Neural crest cell (in vitro differentiated cells): ENCODE measurements around the gene TEPSIN. TPM values are rescaled to one million over a fixed set of nuclear protein-coding genes. Genes with fewer than 3 reads are reported as not detected.

Experiments
- DNase-seq: peaks from one replicate; pipeline ENCODE4 v3.0.0; 2021; ENCODE audit warnings: low read depth, mixed read lengths, low spot score
- H3K27ac Mint-ChIP-seq: one replicate; pipeline ENCODE4 v1.8.0; 2021; ENCODE audit warnings: mild to moderate bottlenecking, mixed read lengths; ENCODE audit not compliant: unreplicated experiment
- H3K27me3 Mint-ChIP-seq: 2 replicates; pipeline ENCODE4 v1.8.0; 2021; ENCODE audit warnings: low read depth, mild to moderate bottlenecking, mixed read lengths
- H3K36me3 Mint-ChIP-seq: 2 replicates; pipeline ENCODE4 v1.8.0; 2021; ENCODE audit warnings: low read depth, mild to moderate bottlenecking, mixed read lengths
- H3K4me1 Mint-ChIP-seq: 2 replicates; pipeline ENCODE4 v1.8.0; 2021; ENCODE audit warnings: mixed read lengths
- H3K4me3 Mint-ChIP-seq: one replicate; pipeline ENCODE4 v1.8.0; 2021; ENCODE audit warnings: mild to moderate bottlenecking, mixed read lengths
- H3K9me3 Mint-ChIP-seq: 2 replicates; pipeline ENCODE4 v1.8.0; 2021; ENCODE audit warnings: mixed read lengths
- CTCF ChIP-seq: fragments of 200-600 bp; sonication (generic); conservative IDR thresholded peaks from 2 replicates; pipeline ENCODE4 v1.5.0; 2021; ENCODE audit warnings: antibody characterized with exemption, mild to moderate bottlenecking
- total RNA-seq: library from RNA; stranded (reverse); gene quantifications from 2 replicates; pipeline ENCODE4 v1.2.1, GENCODE V29; 2021

The TEPSIN gene
- total RNA-seq, 1 donor from 2014 or later = 40.4 TPM

- no peak for TF ChIP-seq CTCF
- H3K4me1 Mint-ChIP-seq = peaks cover 17% of the 10 kb centered on the region
- no peaks in the 10 kb centered on the region for H3K36me3 Mint-ChIP-seq
- H3K27me3 Mint-ChIP-seq = peaks cover 2% of the 10 kb centered on the region
- H3K9me3 Mint-ChIP-seq = no peaks in the 10 kb centered on the region
- no peak overlapping the region for H3K4me3 Mint-ChIP-seq
- H3K27ac Mint-ChIP-seq = no peak overlapping the region
- DNase-seq = no peak
These were observed 19.9 kb downstream of the TEPSIN start for GRCh38 chr17:81218991-81219390.

DNA sequence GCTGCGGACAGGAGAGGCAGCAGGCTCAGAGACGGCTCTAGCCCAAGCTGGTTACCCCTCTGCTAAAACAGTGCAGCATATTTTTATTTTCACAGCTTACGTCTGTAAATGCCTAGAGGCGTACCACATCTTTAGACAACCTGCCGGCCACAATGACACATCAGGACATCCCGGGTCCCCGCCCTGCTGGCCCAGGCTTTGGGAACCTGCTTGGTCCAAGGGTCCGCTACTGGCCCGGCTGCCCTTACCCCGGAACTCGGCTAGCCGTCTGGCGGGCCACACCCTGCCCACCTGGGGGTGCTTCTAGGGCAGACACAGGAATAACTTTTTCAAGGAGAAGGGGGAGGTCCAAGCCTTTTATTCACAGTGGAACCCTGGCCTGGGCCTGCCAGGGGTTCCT is 20.4 kb downstream of the TEPSIN start:
- TF ChIP-seq CTCF = no peak
- Mint-ChIP-seq H3K36me3 (no peaks in the 10 kb centered on the region), H3K9me3 (no peaks in the 10 kb centered on the region), H3K4me3 (no peak overlapping the region), H3K27me3 (no peaks in the 10 kb centered on the region), H3K4me1 (peaks cover 12% of the 10 kb centered on the region), H3K27ac (no peak overlapping the region)
- no peak for DNase-seq

- no peak for DNase-seq
- Mint-ChIP-seq H3K9me3 (no peaks in the 10 kb centered on the region), H3K27ac (no peak overlapping the region), H3K4me3 (peak overlapping the region; percentile 65), H3K27me3 (no peaks in the 10 kb centered on the region), H3K4me1 (peaks cover 15% of the 10 kb centered on the region), H3K36me3 (no peaks in the 10 kb centered on the region)
- no peak for TF ChIP-seq CTCF
These were observed 21.4 kb downstream of the TEPSIN start for GRCh38 chr17:81217491-81217890.

GRCh38 chr17:81213978-81214377 is 24.9 kb downstream of the TEPSIN start:
- H3K27ac Mint-ChIP-seq = no peak overlapping the region
- no peak for DNase-seq
- TF ChIP-seq CTCF = no peak
- no peak overlapping the region for H3K4me3 Mint-ChIP-seq
- H3K36me3 Mint-ChIP-seq = no peaks in the 10 kb centered on the region
- H3K4me1 Mint-ChIP-seq = peaks cover 5% of the 10 kb centered on the region
- H3K27me3 Mint-ChIP-seq = no peaks in the 10 kb centered on the region
- H3K9me3 Mint-ChIP-seq = no peaks in the 10 kb centered on the region

GRCh38 chr17:81212365-81212764 is 26.5 kb downstream of the TEPSIN start:
- peaks cover 5% of the 10 kb centered on the region for H3K4me1 Mint-ChIP-seq
- H3K4me3 Mint-ChIP-seq = no peak overlapping the region
- H3K9me3 Mint-ChIP-seq = no peaks in the 10 kb centered on the region
- H3K27me3 Mint-ChIP-seq = no peaks in the 10 kb centered on the region
- no peak for TF ChIP-seq CTCF
- DNase-seq = no peak
- H3K27ac Mint-ChIP-seq = no peak overlapping the region
- no peaks in the 10 kb centered on the region for H3K36me3 Mint-ChIP-seq

GRCh38 chr17:81210868-81211267 is 28.0 kb downstream of the TEPSIN start:
- no peak for TF ChIP-seq CTCF
- Mint-ChIP-seq H3K27ac (no peak overlapping the region), H3K36me3 (no peaks in the 10 kb centered on the region), H3K27me3 (no peaks in the 10 kb centered on the region), H3K4me1 (peaks cover 5% of the 10 kb centered on the region), H3K4me3 (no peak overlapping the region), H3K9me3 (no peaks in the 10 kb centered on the region)
- no peak for DNase-seq
